Heart left ventricle (tissue), 16 donors: ENCODE data around the gene PLCH1. TPM values are rescaled to one million over a fixed set of nuclear protein-coding genes. Genes with fewer than 3 reads are reported as not detected.

Experiments used
- ATAC-seq, 4 donors: fragments of 200-7000 bp; cut with Tn5 transposase; one replicate each; pipeline ENCODE4 v1.9.1; 2020 to 2022; ENCODE audit warnings: moderate library complexity in 4 of 4, mild to moderate bottlenecking in 3 of 4, moderate number of reproducible peaks in 1 of 4
- DNase-seq, 5 donors: peaks; one replicate each; pipeline ENCODE4 v3.0.0-alpha.2; 2020
- H3K27ac ChIP-seq, 12 donors: fragments of 200-600 bp; sonication (generic) in 4 of 12; one replicate each; pipeline versions ENCODE4 v1.5.0 to v1.8.0; 2016 to 2022; ENCODE audit warnings: mild to moderate bottlenecking in 2 of 12
- H3K27me3 ChIP-seq, 9 donors: fragments of 200-600 bp; sonication (generic) in 2 of 9; one replicate each; pipeline versions ENCODE4 v1.5.1 to v1.8.0; 2016 to 2022; ENCODE audit warnings: mild to moderate bottlenecking in 3 of 9
- H3K36me3 ChIP-seq, 9 donors: fragments of 200-600 bp; sonication (generic) in 2 of 9; one replicate each; pipeline versions ENCODE4 v1.5.0 to v1.8.0; 2018 to 2022; ENCODE audit warnings: mild to moderate bottlenecking in 2 of 9
- H3K4me1 ChIP-seq, 12 donors: fragments of 200-600 bp; sonication (generic) in 4 of 12; one replicate each; pipeline versions ENCODE4 v1.5.0 to v1.8.0; 2016 to 2022; ENCODE audit warnings: mild to moderate bottlenecking in 3 of 12
- H3K4me3 ChIP-seq, 12 donors: fragments of 200-600 bp; sonication (generic) in 4 of 12; one replicate each; pipeline versions ENCODE4 v1.5.0 to v1.8.0; 2017 to 2022; ENCODE audit warnings: mild to moderate bottlenecking in 9 of 12, moderate library complexity in 4 of 12
- H3K9me3 ChIP-seq, 12 donors: fragments of 200-600 bp; sonication (generic) in 4 of 12; one replicate each; pipeline versions ENCODE4 v1.5.0 to v1.8.0; 2016 to 2022; ENCODE audit warnings: mild to moderate bottlenecking in 1 of 12
- POLR2A ChIP-seq, 2 donors: fragments of 450-650 bp; IDR thresholded peaks; one replicate each; pipeline ENCODE4 v1.6.1; 2017; ENCODE audit warnings: antibody characterized with exemption in 2 of 2, mild to moderate bottlenecking in 2 of 2, moderate library complexity in 2 of 2
- WGBS, 4 donors: extraction: QIAGEN DNeasy Blood & Tissue Kit in 2 of 4; methylation state at CpG; one replicate each; pipeline versions ENCODE4 v1.1.5 to v1.1.7; 2013 to 2018; 5-methylcytosine and 5-hydroxymethylcytosine counted together
- intact Hi-C, 10 donors: fragments of 100-400 bp; cut with DNase I; formaldehyde crosslinking; loops; one replicate each; pipeline versions ENCODE4 v1.11.1 to v1.14.2; 2022
- polyA plus RNA-seq, 2 donors: library from polyadenylated mRNA; stranded (reverse); fragments of 200-250 nt; gene quantifications; one replicate each; pipeline ENCODE4 v1.2.3, GENCODE V29; 2013
- total RNA-seq, 9 donors: library from RNA; depleted of rRNA in 2 of 9; stranded (reverse); fragments of >200 nt in 2 of 9; fragmentation: NEBNext Ultra II Directional in 3 of 9; extraction: Animal tissue kit (Norgen Biotek cat#: 25700) in 3 of 9; gene quantifications; one replicate each; pipeline versions ENCODE4 v1.1.0 to v1.2.4, GENCODE V29; 2016 to 2023
- TF ChIP-seq, protein P1 (sequence below), 12 donors: fragments of 200-600 bp; sonication (generic) in 4 of 12; IDR thresholded peaks; one replicate each; pipeline versions ENCODE4 v1.5.0 to v1.8.0; 2018 to 2022; ENCODE audit warnings: antibody characterized with exemption in 12 of 12, mild to moderate bottlenecking in 5 of 12
- donor health status: ischemic (EF 13 %, LVEDD 7.1; RV severe dilation, severe dysfunction).
- donor health status: healthy with polysubstance abuse.
- donor health status: DM: no; HTN: yes; CAD: no.
- donor health status: DM: no; HTN: no; CAD: no.
- donor health status: ischemic (EF 25% LVEDD 6.9; RV normal size, moderate dysfunction).
- donor health status: ischemic (EF 25% LVEDD 5.7; RV mildly dilated, moderate dysfunction).
- donor health status: healthy.
- donor health status: DM: yes; HTN: yes; CAD: no.
- donor health status: ischemic (EF 35%, LVEDD 5.7; RV mildly dilated, moderate dysfunction).
- donor health status: nonischemic (EF 11% LVEDD 7.7; RV severe dilation, severe dysfunction).
- donor health status: DM: yes; HTN: yes; CAD: no.
- donor health status: PGD.
- donor health status: ischemic (EF 29% LVEDD 5.4; RV normal size, mild dysfunction).
- donor health status: nonischemic (EF 23%, LVEDD 6.1; RV moderate dilation, normal function).

PLCH1 gene
- total and polyA plus RNA-seq, 11 donors, result 0.07 to 2.7 (median 0.23) TPM

DNA sequence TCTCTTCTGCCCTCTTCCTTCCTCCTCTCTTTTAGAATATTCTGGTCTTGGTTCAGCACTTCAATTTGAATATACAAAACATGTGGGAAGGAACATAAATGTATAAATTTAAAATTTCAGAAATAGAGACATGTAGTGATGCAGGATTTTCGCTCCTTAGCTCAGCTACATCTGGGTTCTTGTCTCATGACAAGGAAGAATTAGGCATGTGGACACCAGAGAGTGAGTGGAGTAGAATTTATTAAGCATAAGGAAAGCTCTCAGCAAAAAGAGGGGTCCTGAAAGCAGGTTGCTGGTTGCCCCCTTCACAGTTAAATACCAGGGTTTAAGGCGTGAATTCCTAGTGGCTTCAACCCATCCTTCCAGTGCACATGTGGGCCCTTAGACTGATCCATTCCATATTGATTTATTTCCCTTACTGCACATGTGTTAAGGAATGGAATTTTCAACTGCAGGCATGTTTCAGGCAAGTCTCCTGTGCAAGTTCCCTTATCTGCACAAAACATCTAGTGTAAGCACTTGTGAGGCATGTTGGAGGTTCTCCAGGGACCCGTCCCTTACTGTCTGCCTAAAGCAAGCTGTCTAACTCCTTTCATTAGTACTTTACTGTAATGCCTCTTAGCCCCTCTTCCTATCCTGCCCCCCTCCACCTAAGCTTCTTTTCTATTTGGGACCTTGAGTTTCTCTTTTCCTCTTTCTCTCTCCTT lies 318.2 kb downstream of the PLCH1 start:
- ATAC-seq, result no peak
- Histone ChIP-seq H3K27me3 (no peaks in the 10 kb centered on the region), H3K27ac (no peak overlapping the region), H3K9me3 (peaks cover 0 to 35% (median 13%) of the 10 kb centered on the region in 12 donors), H3K4me3 (no peak overlapping the region), H3K36me3 (no peaks in the 10 kb centered on the region), H3K4me1 (peaks cover 0 to 5% (median 0%) of the 10 kb centered on the region in 12 donors)
- TF ChIP-seq POLR2A (IDR thresholded peaks at IDR 0.05), result no peak
- TF ChIP-seq, protein P1, sequence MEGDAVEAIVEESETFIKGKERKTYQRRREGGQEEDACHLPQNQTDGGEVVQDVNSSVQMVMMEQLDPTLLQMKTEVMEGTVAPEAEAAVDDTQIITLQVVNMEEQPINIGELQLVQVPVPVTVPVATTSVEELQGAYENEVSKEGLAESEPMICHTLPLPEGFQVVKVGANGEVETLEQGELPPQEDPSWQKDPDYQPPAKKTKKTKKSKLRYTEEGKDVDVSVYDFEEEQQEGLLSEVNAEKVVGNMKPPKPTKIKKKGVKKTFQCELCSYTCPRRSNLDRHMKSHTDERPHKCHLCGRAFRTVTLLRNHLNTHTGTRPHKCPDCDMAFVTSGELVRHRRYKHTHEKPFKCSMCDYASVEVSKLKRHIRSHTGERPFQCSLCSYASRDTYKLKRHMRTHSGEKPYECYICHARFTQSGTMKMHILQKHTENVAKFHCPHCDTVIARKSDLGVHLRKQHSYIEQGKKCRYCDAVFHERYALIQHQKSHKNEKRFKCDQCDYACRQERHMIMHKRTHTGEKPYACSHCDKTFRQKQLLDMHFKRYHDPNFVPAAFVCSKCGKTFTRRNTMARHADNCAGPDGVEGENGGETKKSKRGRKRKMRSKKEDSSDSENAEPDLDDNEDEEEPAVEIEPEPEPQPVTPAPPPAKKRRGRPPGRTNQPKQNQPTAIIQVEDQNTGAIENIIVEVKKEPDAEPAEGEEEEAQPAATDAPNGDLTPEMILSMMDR (IDR thresholded peaks at IDR 0.05), result no peak
- DNase-seq, result no peak
- intact Hi-C loops, result no loop called here
- 79 to 88% (median 81%) methylated on average over 3 of the region's 3 CpGs for WGBS, 4 donors

DNA sequence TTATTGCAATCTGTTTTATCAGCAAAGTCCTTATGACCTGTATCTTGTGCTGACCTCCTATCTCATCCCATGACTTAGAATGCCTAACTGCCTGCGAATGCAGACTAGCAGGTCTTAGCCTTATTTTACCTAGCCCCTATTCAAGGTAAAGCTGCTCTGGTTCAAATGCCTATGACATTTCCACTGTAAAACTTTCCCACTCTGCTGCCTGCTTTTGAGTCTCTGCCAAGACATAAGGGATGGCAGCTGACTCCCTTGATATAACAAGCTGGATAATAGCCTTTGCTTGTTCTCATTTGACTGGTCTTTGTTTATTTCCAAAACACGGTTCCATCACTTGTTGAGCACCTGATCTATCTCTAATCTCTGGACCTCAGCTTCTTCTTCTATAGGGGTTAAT lies 319.5 kb downstream of the PLCH1 start:
- Histone ChIP-seq H3K4me3 (no peak overlapping the region), H3K27me3 (no peaks in the 10 kb centered on the region), H3K9me3 (peaks cover 0 to 35% (median 13%) of the 10 kb centered on the region in 12 donors), H3K36me3 (no peaks in the 10 kb centered on the region), H3K4me1 (peaks cover 0 to 9% (median 0%) of the 10 kb centered on the region in 12 donors), H3K27ac (no peak overlapping the region)
- ATAC-seq (no peak), DNase-seq (no peak)
- intact Hi-C loops, result no loop called here
- 42 to 61% (median 54%) methylated on average over 2 of the region's 2 CpGs for WGBS, 4 donors
- TF ChIP-seq, protein P1 (IDR thresholded peaks at IDR 0.05), result no peak
- no peak for TF ChIP-seq POLR2A (IDR thresholded peaks at IDR 0.05)

DNA sequence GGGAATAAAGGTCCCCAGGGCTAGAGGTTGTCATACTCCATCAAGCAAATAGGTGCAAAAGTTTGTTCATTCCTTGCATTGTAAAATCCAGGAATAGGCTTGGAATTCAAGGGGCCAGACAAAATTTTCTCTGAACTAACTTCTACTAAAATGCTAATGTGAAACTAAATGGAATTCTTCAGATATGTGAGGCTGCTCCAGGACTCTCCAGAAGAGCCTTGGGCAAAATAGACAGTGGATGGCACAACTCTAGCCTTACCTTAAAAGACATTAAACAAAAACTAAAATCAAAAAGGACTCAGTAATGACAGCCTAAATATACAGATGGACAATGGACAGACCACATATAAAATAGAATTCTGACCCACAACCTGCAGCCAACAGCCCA lies 320.6 kb downstream of the PLCH1 start:
- no peak overlapping the region for H3K4me3 ChIP-seq
- intact Hi-C loops, result no loop called here
- no peaks in the 10 kb centered on the region for H3K27me3 ChIP-seq
- H3K36me3 ChIP-seq, result no peaks in the 10 kb centered on the region
- ATAC-seq, result no peak
- no peak overlapping the region for H3K27ac ChIP-seq
- H3K4me1 ChIP-seq, result peaks cover 0 to 9% (median 0%) of the 10 kb centered on the region in 12 donors
- no peak for DNase-seq
- peaks cover 0 to 35% (median 12%) of the 10 kb centered on the region in 12 donors for H3K9me3 ChIP-seq
- TF ChIP-seq, protein P1 (IDR thresholded peaks at IDR 0.05), result no peak
- TF ChIP-seq POLR2A (IDR thresholded peaks at IDR 0.05), result no peak

- no peak overlapping the region for H3K27ac ChIP-seq
- TF ChIP-seq, protein P1 (IDR thresholded peaks at IDR 0.05), result no peak
- no peak for TF ChIP-seq POLR2A (IDR thresholded peaks at IDR 0.05)
- ATAC-seq (no peak), DNase-seq (no peak)
- peaks cover 0 to 34% (median 12%) of the 10 kb centered on the region in 12 donors for H3K9me3 ChIP-seq
- H3K4me3 ChIP-seq, result no peak overlapping the region
- H3K27me3 ChIP-seq, result no peaks in the 10 kb centered on the region
- no peaks in the 10 kb centered on the region for H3K36me3 ChIP-seq
- peaks cover 0 to 9% (median 0%) of the 10 kb centered on the region in 12 donors for H3K4me1 ChIP-seq
- intact Hi-C loops, result no loop called here
- 63 to 73% (median 68%) methylated on average over 6 of the region's 6 CpGs for whole genome bisulfite sequencing, 4 donors
Measured at GRCh38 chr3:155423526-155424322, 321.1 kb downstream of the PLCH1 start.
